GM13976 (cell line): ENCODE data around the gene NSD2.

Experiments used
- DNase-seq: peaks from one replicate; pipeline ENCODE4 v3.0.0; 2012; ENCODE audit warnings: low spot score
- CTCF ChIP-seq: IDR thresholded peaks from 2 replicates; pipeline ENCODE4 v1.5.1; 2012; ENCODE audit warnings: borderline replicate concordance, mild to moderate bottlenecking; ENCODE audit not compliant: insufficient read depth; ENCODE audit errors: extremely low read depth, missing control alignments, control extremely low read depth
- in situ Hi-C: fragments of 300-500 bp; cut with MboI; formaldehyde crosslinking; loops from one replicate; pipeline ENCODE4 v1.12.0; 2022; ENCODE audit warnings: low sequenced_read_pairs, mixed read lengths, inconsistent platforms; ENCODE audit not compliant: unreplicated experiment

Gene NSD2

GRCh38 chr4:1856943-1857699 is 14.1 kb upstream of the NSD2 start:
- no peak for TF ChIP-seq CTCF
- in situ Hi-C loops = no loop called here
- no peak for DNase-seq

GRCh38 chr4:1857931-1858330 is 13.3 kb upstream of the NSD2 start:
- DNase-seq = no peak
- in situ Hi-C loops = no loop called here
- TF ChIP-seq CTCF = no peak

- TF ChIP-seq CTCF = no peak
- in situ Hi-C loops = no loop called here
- no peak for DNase-seq
Measured at GRCh38 chr4:1859389-1859753, 11.8 kb upstream of the NSD2 start.

GRCh38 chr4:1862055-1862911 is 8.9 kb upstream of the NSD2 start:
- DNase-seq = no peak
- in situ Hi-C loops = no loop called here

GRCh38 chr4:1862961-1863296 is 8.3 kb upstream of the NSD2 start:
- in situ Hi-C loops = no loop called here

More at GRCh38 chr4:1862055-1862911, 8.9 kb upstream of the NSD2 start:
- TF ChIP-seq CTCF = no peak

More at GRCh38 chr4:1862961-1863296, 8.3 kb upstream of the NSD2 start:
- DNase-seq = no peak
- no peak for TF ChIP-seq CTCF
